ENCODE results near the gene PRDM1. TPM values are rescaled to one million over a fixed set of nuclear protein-coding genes. Genes with fewer than 3 reads are reported as not detected.
"Not testable (repeated sequence)": the region's sequence is repeated elsewhere in the genome, so short reads cannot be mapped to it uniquely, and the experiment has no call there.

PRDM1 gene
- total and polyA plus RNA-seq, 11 donors: 0.36 to 10.8 (median 1.7) TPM

GRCh38 chr6:106145741-106146227 is 59.6 kb downstream of the PRDM1 start:
- WGBS, 4 donors: 43 to 57% (median 55%) methylated on average over 7 of the region's 7 CpGs
- H3K36me3 ChIP-seq: no peaks in the 10 kb centered on the region
- intact Hi-C loops (cut with DNase I): no loop called here

GRCh38 chr6:106146852-106147351 is 60.8 kb downstream of the PRDM1 start:
- WGBS, 4 donors: 92 to 100% (median 92%) methylated on average over 2 of the region's 2 CpGs
- no peak for DNase-seq
- Histone ChIP-seq H3K9me3 (no peaks in the 10 kb centered on the region), H3K36me3 (no peaks in the 10 kb centered on the region), H3K27ac (no peak overlapping the region), H3K4me3 (no peak overlapping the region), H3K27me3 (peaks cover 0 to 7% (median 0%) of the 10 kb centered on the region in 9 donors), H3K4me1 (peaks cover 0 to 18% (median 0%) of the 10 kb centered on the region in 12 donors)
- TF ChIP-seq POLR2A (IDR thresholded peaks at IDR 0.05) (no peak), CTCF (IDR thresholded peaks at IDR 0.05) (no peak)
- no peak for ATAC-seq
- intact Hi-C loops (cut with DNase I): no loop called here

More at GRCh38 chr6:106145741-106146227, 59.6 kb downstream of the PRDM1 start:
- DNase-seq: no peak
- no peak overlapping the region for H3K27ac ChIP-seq
- ATAC-seq: no peak
- H3K27me3 ChIP-seq: peaks cover 0 to 7% (median 0%) of the 10 kb centered on the region in 9 donors
- H3K9me3 ChIP-seq: no peaks in the 10 kb centered on the region
- H3K4me3 ChIP-seq: no peak overlapping the region
- peaks cover 0 to 25% (median 0%) of the 10 kb centered on the region in 12 donors for H3K4me1 ChIP-seq
- TF ChIP-seq POLR2A (IDR thresholded peaks at IDR 0.05): no peak
- no peak for TF ChIP-seq CTCF (IDR thresholded peaks at IDR 0.05)

DNA sequence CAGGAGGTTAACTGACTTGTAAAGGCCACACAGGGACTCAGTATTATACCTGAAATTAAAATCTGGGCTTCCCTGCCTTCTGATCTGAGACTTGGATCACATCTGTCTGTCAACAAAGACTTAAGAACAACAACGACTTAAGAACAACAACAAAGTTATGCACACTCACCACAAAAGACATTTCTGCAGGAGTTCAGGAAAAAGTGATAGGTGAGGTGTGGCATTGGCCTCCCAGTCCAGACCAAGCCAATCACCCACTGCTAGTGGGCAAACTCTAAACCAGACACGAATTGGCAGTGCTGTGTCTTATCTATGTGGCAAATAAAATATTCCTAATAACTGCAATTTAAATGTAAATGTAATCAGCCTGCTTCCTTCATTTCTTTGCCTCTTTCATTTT is 61.3 kb downstream of the PRDM1 start:
- Histone ChIP-seq H3K27ac (no peak overlapping the region), H3K4me1 (peaks cover 0 to 13% (median 0%) of the 10 kb centered on the region in 12 donors), H3K9me3 (no peaks in the 10 kb centered on the region), H3K27me3 (peaks cover 0 to 7% (median 0%) of the 10 kb centered on the region in 9 donors), H3K4me3 (no peak overlapping the region), H3K36me3 (no peaks in the 10 kb centered on the region)
- intact Hi-C loops (cut with DNase I): no loop called here
- no peak for DNase-seq
- no peak for TF ChIP-seq CTCF (IDR thresholded peaks at IDR 0.05)
- TF ChIP-seq POLR2A (IDR thresholded peaks at IDR 0.05): no peak
- WGBS, 4 donors: 67 to 81% (median 75%) methylated on average over 1 to 2 of the region's 2 CpGs
- no peak for ATAC-seq

GRCh38 chr6:106149472-106150069 is 63.4 kb downstream of the PRDM1 start:
- Histone ChIP-seq H3K4me1 (peaks cover 0 to 5% (median 0%) of the 10 kb centered on the region in 12 donors), H3K36me3 (no peaks in the 10 kb centered on the region), H3K4me3 (no peak overlapping the region), H3K27me3 (peaks cover 0 to 7% (median 0%) of the 10 kb centered on the region in 9 donors), H3K9me3 (no peaks in the 10 kb centered on the region), H3K27ac (no peak overlapping the region)
- intact Hi-C loops (cut with DNase I): no loop called here
- ATAC-seq (no peak), DNase-seq (no peak)
- no peak for TF ChIP-seq CTCF (IDR thresholded peaks at IDR 0.05)
- no peak for TF ChIP-seq POLR2A (IDR thresholded peaks at IDR 0.05)
- WGBS, 4 donors: 88 to 100% (median 91%) methylated on average over 1 of the region's 1 CpG

- H3K4me3 ChIP-seq; H3K27me3 ChIP-seq; DNase-seq; intact Hi-C loops (cut with DNase I); H3K36me3 ChIP-seq; ATAC-seq; H3K27ac ChIP-seq; H3K9me3 ChIP-seq: not testable (repeated sequence)
- H3K4me1 ChIP-seq: peaks cover 0 to 12% (median 0%) of the 10 kb centered on the region in 12 donors
- 83 to 91% (median 87%) methylated on average over 3 of the region's 3 CpGs for WGBS, 4 donors
These were observed 66.3 kb downstream of the PRDM1 start for GRCh38 chr6:106152476-106152875.

Data from heart left ventricle (tissue), 16 donors.